CD4-positive, alpha-beta T cell treated with Interleukin-6 for 4 hours (primary cell): ENCODE measurements around the gene PLIN1.
"Not testable (repeated sequence)": the region's sequence is repeated elsewhere in the genome, so short reads cannot be mapped to it uniquely, and the experiment has no call there.

Source experiments
- DNase-seq: peaks from one replicate; pipeline ENCODE4 v3.0.0-alpha.2; 2020; ENCODE audit warnings: mixed read lengths

PLIN1 gene, protein sequence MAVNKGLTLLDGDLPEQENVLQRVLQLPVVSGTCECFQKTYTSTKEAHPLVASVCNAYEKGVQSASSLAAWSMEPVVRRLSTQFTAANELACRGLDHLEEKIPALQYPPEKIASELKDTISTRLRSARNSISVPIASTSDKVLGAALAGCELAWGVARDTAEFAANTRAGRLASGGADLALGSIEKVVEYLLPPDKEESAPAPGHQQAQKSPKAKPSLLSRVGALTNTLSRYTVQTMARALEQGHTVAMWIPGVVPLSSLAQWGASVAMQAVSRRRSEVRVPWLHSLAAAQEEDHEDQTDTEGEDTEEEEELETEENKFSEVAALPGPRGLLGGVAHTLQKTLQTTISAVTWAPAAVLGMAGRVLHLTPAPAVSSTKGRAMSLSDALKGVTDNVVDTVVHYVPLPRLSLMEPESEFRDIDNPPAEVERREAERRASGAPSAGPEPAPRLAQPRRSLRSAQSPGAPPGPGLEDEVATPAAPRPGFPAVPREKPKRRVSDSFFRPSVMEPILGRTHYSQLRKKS

DNA sequence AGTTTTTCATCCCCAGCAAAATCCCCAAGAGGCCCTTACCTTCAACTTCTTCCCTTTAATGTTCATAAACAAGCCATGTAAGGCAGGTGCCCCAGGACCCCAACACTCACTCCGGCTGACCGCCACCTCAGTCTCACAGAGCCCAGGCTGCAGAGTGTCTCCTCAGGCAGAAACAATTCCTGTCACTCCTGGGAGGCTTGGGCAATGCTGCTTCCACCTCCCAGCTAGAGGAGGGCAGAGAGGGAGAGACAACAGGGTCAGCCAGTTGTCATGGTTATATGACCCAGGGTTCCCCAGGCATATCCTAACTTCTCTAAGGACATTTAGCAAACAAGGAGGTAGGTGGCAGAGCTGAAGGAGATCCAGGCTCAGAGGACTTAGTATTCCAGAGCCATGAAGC is at the start of gene PLIN1:
Gene PLIN1 (minus strand): TSS at position 156 of the 400 bp plus-strand sequence. CDS start 1,878 bp downstream, outside the sequence.
- DNase-seq: no peak

DNA sequence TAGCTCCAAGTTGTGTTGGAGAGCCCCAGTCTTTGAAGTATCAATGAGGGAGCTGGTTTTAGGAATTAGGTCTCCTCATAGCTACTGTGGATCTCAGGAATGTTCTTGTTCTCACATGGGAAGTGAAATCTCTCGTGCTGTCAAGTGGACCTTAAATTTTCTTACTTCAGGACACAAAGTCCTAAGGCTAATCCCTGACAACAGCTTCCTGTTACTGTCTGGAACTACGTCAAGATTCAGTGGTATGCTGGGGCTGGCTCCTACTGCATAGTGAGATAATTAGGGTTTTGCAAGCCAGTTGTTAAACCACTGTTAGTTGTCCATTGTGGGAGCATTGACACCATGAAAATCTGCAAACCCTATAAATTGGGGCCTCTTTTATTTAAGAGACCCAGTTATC is 49.1 kb upstream of the PLIN1 start:
- DNase-seq: no peak

DNA sequence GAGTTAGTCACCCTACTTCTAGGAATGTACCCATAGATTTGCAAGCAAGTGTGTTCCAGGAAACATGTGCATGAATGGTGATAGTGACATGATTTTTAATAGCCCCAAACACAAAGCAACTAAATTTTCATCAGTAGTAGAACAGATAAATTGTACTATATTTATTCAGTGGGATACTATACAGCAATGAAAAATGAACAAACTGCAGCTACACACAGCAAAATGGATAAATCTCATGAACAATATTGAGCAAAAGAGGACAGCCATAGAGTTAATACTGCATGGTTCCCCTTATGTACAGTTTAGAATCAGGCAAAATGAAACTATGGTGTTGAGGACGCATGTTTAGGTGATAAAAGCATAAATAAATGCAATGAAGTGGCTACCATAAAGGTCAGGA is 45.9 kb upstream of the PLIN1 start:
- no peak for DNase-seq

DNA sequence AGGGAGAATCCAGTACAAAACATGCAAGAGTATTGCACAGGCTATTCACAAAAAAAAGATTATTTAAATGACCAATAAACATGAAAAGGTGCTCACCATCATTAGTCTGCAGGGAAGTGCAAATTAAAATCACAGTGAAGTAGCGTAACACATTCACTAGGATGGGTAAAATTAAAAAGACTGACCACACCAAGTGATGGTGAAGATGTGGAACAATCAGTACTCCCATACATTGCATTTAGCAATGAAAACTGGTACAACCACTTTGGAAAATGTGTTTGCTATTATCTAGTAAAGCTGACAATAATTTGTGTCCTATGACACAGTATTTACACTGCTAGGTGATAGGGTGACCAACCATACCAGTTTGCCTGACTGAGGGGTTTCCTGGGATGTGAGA is 45.5 kb upstream of the PLIN1 start:
- no peak for DNase-seq

DNA sequence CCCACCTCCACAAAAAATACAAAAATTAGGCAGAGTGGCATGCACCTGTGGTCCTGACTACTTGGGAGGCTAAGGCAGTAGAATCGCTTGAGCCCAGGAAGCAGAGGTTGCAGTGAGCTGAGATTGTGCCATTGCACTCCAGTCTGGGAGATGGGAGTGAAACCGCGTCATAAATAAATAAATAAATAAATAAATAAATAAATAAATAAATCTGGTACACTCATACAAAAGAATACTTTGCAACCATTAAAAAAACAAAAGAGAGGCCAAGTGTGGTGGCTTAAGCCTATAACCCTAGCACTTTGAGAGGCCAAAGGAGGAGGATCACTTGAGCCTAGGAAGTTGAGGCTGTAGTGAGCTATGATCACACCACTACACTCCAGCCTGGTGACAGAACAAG is 43.9 kb upstream of the PLIN1 start:
- no peak for DNase-seq

DNA sequence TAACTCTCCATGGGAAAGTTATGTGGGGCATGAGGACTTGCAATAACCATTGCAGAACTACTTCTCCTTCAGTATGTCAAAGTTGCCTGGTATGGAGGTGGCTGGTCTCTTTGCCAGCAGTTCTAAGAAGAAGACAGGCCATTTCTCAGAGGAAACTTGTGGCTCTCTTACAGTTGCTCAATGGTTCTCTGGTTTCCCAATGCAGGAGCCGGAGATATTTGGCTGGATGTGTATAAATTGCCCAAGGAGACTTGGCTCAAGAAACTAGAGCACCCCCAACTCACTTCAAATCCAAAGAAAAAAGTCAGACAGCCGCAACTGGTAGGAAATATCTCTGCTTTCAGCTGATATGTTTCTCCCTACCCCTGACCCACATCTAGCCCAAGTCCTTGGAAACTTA is 35.6 kb upstream of the PLIN1 start:
- DNase-seq: no peak

DNA sequence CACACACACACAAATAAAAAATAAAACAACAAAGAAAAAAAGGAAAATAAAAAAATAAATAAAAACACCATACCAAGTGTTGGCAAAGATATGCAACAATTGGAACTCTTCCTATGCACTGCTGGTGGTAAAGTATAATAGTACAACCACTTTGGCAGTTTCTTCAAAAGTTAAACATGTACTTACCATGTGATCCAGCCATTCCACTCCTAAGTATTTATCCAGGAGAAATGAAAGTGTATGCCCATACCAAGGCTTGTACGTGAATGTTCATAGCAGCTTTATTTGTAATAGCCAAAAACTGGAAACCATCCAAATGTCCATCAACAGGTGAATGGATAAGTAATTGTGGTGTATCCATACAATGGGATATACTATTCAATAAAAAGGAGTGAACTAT is 28.4 kb upstream of the PLIN1 start:
- no peak for DNase-seq

DNA sequence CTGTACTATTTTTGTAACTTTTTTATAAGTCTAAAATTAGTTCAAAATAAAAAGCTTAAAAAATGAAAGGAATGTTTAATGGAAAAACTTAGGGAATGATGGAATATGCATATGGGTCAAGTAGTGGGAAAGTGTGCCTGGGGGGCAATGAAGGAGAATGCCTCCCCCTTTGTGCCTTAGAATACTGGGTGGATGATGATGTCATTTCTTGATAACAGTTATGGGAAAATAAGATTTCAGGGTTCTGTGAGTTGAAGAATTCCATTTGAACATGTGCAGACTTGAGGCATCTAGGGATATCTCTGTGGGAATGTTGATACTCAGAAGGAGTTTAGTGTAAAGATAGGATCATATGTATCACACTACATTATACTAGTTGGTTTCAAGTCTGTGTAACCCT is 25.2 kb upstream of the PLIN1 start:
- DNase-seq: no peak

DNA sequence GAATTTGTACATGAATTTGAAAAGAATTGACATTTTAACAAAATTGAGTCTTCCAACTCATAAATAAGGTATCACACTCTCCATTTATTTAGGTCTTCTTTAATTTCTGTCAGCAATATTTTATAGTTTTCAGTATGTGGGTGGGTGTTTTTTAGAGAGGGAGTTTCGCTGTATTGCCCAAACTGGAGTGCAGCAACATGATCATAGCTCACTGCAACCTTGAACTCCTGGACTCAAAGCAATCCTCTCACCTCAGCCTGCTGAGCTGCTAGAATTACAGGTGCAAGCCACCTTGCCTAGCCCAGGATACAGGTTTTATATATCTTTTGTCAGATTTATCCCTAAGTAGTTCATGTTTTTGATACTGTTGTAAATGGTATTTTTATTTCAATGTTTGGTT is 16.0 kb upstream of the PLIN1 start:
- no peak for DNase-seq

DNA sequence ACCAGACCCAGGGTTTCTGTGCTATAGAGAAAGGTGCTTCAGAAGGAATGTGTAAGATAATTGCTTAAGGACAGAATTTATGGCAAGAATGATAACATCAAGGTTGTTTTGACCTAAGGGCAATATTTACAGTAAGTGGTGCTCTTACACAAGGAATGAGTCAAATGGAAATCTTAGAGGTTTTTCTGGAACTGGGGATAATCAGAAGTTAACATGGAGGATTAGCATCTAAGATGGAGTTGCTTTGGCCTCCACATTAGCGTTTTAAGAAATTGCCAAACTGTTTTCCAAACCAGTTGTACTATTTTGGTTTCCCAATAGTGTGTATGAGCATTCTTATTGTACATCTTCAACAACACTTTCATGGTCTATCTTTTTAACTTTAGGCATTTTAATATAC is 14.5 kb upstream of the PLIN1 start:
- DNase-seq: no peak

DNA sequence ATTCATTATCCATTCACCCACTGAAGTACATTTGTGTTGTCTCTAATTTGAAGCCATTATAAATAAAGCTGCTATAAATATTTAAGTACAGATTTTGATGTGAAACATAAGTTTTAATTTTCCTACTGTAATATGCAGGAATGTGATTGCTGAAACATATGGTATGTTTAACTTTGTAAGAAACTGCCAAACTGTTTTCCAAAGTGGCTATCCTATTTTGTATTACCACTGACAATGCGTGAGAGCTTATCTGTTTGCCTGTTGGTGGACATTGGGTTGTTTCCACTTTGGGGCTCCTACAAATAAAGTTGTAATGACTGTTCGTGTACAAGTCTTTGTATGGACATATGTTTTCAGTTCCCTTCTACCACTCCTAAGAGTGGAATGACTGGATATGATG is 13.9 kb upstream of the PLIN1 start:
- no peak for DNase-seq

DNA sequence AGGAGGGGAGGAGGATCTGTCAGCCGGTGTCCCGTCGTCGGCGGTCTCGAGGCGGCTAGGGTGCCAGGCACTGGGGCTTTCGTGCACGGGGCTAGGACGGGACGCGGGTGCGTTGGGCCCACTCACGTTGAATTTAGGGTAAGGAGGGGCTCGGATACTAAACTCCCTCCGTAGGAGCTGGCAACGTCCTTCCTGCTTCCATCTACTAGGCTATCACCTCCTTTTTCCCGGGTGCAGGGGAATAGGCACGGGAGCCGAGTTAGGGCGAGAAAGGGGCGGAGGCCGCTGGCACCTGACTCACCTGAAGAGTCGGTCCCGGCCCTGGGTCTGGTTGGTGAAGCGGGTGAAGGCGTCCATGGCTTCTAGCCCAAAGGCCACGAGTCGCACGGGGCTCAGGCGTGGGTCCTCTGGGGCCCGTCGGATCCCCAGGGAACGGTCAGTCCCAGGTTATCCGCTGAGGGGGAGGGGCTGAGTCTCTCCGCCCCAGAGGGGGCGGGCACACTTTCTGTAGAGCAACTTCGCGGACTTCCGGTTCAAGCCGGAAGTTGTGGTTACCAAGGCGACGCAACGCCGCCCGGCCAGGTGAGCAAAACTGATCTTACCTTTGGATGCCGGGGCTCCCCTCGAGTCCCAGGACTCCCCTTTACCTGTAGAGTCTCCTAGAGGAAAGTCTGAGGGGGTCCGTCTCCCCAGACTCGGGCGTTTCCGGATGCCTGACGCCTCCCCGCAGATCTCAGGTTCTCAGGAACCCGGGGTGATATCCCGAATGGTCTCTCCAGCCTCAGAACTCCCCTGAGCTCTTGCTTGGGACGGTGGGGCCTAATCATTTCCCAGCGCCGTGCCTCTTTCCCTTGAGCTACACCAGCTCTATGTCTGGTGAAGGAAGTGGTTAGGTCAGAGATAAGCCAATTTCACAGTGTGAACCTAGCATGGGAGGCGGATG is 11.4 kb upstream of the PLIN1 start, which contains the start of the genes PEX11A and WDR93:
Gene PEX11A (minus strand): TSS at position 479 of the 943 bp plus-strand sequence. CDS start 122 bp downstream, at position 357.
Gene WDR93 (plus strand): TSS at position 536 of the 943 bp plus-strand sequence. CDS start 10,936 bp downstream, outside the sequence.
- peak; percentile 86 for DNase-seq

DNA sequence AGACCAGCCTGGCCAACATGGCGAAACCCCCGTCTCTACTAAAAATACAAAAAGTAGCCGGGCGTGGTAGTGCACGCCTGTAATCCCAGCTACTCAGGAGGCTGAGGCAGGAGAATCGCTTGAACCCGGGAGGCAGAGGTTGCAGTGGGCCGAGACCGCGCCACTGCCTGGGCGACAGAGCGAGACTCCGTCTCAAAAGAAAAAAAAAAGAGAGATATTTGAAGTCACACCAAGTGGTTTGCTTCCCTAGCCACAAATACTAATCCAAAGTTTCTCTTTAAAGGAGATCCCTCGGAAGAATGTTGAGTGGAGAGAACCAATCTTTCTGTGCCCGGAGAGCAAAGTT is 10.7 kb upstream of the PLIN1 start:
- DNase-seq: not testable (repeated sequence)

DNA sequence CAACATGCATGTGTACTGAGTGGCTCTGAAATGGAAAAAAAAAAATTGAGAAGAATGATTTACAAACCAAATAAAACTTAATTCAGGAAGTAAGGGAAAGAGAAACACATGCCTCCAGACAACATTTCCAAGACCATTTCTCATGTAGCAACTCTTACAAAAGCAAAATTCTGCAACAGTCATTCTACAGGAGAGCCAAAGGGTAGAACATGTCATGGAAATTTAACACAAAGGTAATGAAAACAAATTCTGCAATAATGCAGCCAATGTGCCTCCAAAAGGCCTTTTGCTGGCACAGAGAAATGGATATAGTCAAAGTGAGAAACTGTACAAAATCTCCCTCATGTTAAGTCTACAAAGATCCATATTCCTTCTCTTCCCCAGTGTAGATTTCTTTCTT is 7.4 kb upstream of the PLIN1 start:
- DNase-seq: no peak

DNA sequence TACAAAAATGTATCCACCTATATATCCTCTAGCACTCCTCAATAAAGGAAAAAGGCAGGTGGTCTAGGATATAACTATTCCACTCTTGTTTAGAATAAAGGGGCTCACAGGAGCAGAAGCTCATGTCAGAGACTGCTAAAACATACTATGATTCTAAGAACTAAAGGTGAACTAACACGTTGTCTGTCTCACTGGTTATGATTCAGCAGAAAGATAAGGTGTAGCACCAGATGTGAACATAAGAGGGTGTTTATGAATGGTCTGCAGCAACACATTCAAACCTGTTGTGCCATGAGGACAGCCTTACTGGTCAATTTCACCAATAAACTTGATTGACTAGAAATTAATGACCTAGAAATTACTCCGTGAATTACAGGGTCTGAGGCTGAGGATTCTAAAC is 6.8 kb upstream of the PLIN1 start:
- DNase-seq: no peak

DNA sequence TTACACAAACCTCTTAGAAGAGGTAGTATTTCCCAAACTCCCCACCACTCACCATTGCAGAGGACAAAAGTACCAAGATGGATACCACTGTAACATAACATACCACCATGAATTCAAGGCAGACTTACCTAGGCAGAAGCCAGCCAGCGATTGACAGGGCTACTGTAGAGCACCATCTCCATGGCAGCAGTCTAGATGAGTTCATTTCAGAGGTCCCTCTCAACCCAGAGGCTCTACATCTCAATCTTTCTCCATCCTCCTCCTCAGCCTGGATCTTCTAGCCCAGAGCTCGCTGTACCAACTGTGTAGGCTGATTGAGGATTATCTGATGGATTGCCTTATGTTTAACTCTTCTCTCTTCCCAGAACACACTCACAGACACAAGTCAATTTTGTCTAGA is 2.0 kb upstream of the PLIN1 start:
- no peak for DNase-seq

DNA sequence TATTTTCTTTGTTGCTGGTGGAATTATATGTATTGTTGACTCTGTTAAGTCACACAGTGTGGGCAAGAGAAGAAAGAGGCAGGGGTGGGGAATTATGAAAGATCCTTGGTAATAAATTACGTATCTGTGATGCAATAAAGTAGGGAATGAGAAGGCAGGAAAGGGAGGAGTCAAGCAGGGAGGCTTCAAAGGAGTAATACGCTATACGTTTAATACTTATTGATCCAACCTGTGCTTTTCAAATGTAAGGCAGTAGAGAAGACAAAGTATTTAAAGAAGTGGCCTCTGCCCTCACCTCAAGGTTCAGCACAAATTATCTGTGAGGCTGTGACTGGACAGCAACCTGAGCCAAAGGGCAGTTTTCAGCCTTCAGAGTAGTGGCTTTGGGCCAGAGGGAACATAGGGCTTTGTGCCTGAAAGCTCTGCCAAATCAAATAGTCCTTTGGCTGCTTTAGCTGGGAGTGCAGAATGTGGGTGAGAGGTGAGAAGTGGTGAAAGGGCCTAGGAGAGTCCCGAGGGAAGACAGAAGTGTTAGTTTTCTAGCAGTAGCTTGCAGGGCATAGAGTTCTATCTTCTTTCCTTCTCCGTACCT is 1.2 kb upstream of the PLIN1 start:
- no peak for DNase-seq

DNA sequence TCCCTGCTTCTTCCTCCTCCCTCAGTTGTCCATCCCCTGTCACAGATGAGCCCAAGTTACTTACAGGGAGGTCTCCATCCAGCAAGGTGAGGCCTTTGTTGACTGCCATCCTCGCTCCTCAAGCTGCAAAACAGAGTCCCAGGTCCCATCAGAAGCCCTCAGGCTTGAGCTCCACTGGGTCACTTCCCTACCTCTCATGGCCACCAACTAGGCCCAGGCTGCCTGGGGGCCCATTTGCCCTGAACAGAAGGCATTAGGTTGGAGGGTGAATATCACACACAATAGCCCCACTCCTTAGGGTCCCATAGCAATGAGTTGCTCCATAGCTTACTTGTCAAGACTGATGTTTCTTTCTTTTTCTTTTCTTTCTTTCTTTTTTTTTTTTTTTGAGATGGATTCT is 1.8 kb downstream of the PLIN1 start:
- no peak for DNase-seq

DNA sequence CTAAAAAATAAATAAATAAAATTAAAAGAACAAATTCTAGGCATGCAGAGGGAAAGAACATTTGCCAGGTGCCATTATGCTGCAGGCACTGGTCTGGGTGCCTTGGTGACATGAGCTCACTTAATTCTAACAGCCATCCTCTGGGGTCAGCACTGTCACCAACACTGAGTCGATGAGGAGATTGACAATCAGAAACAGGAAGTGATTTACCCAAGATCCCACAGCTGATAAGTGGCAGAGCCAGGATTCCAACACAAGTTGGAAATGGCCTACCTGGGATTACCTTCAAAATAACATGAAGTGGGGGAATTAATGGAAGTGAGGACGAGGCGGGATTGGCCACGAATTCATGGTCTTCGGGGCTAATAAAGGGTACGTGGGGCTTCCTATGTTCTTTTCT is 3.6 kb downstream of the PLIN1 start:
- no peak for DNase-seq

DNA sequence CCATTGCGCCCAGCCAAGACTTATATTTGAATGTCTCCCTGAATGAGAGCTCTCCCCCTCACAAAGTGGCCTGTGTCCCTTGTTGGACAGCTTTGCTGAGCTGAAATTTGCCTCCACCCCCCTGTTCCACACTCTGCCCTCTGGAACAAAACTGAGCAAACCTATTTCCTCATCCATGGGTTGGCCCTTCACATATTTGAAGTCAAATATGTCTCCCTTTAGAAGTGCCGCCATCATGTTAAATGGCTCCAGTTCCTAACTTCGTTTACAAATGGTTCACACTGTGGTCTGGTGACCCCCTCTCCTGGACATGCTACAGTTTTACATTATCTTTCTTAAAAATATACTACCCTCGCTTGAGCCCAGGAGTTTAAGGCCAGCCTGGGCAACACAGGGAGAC is 4.6 kb downstream of the PLIN1 start:
- no peak for DNase-seq

DNA sequence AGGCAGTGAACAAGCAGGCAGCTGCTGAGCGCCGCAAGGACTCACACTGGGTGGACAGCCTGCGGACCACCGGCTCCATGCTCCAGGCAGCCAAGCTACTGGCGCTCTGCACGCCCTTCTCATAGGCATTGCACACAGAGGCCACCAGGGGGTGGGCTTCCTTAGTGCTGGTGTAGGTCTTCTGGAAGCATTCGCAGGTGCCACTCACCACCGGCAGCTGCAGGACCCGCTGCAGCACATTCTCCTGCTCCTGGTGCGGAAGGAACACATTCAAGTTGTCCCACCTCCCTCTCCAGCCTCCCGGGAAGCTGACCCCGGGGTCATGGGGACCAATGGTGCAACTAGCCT is 6.0 kb downstream of the PLIN1 start:
- no peak for DNase-seq

DNA sequence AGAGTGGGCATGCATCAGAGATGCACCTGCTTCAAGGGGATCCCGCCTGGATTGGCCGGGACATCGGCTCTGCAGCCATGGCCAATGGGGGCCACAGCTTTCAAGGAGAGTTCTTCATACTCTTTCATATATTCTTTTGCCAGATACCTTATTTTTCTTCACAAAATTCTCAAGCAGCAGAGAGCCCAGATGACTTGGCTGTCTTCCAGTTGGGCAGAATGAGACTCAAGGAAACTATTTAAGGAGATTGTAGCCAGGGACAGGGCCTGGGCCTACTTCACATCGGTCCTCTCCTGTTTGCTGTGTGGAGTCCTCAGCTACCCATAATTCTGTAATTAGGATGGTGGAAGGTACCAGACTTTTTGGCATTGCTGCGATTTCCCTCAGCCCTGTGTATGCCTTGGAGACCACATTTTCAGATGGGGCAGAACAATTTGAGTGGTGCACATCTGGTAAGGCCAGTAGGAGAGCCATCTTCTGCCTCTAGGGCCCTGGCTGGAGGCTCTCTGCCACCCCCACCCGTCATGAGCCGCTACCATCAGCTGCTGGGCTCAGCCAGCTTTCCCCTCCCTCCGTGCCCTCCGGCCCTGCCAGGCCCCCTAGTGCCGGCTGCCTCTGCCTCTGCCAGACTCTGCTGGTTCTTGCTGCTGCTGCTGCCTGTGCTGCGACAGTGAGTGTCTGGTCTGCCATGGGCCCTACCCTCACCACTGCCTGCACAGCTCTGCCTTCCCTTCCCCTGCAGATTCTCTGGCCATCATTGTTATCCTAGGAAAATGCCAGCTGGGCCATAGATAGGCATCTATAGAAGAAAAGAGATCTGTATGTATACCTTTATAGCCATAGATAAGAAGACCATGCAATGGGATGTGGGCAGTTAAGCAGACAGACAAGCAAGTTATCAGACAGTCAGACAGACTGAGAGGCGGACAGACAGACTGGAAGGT is 6.7 kb downstream of the PLIN1 start:
- no peak for DNase-seq
